Endothelial cell (in vitro differentiated cells): Measurements from ENCODE around the gene CPXM1. TPM values are rescaled to one million over a fixed set of nuclear protein-coding genes. Genes with fewer than 3 reads are reported as not detected.
"Not testable (repeated sequence)": the region's sequence is repeated elsewhere in the genome, so short reads cannot be mapped to it uniquely, and the experiment has no call there.

Source experiments
- DNase-seq: peaks from one replicate; pipeline ENCODE4 v3.0.0; 2021; ENCODE audit warnings: low spot score
- H3K27ac Mint-ChIP-seq: one replicate; pipeline ENCODE4 v1.8.0; 2021; ENCODE audit warnings: mixed read lengths, inconsistent platforms; ENCODE audit not compliant: unreplicated experiment
- H3K27me3 Mint-ChIP-seq: one replicate; pipeline ENCODE4 v1.8.0; 2021; ENCODE audit warnings: mild to moderate bottlenecking, moderate library complexity, mixed read lengths, inconsistent platforms; ENCODE audit not compliant: unreplicated experiment
- H3K36me3 Mint-ChIP-seq: one replicate; pipeline ENCODE4 v1.8.0; 2021; ENCODE audit warnings: mild to moderate bottlenecking, low read depth, mixed read lengths, inconsistent platforms; ENCODE audit not compliant: unreplicated experiment
- H3K4me1 Mint-ChIP-seq: one replicate; pipeline ENCODE4 v1.8.0; 2021; ENCODE audit warnings: mild to moderate bottlenecking, mixed read lengths, inconsistent platforms; ENCODE audit not compliant: unreplicated experiment
- H3K4me3 Mint-ChIP-seq: one replicate; pipeline ENCODE4 v1.8.0; 2021; ENCODE audit warnings: mild to moderate bottlenecking, mixed read lengths, inconsistent platforms; ENCODE audit not compliant: unreplicated experiment
- H3K9me3 Mint-ChIP-seq: one replicate; pipeline ENCODE4 v1.8.0; 2021; ENCODE audit warnings: mixed read lengths, inconsistent platforms; ENCODE audit not compliant: unreplicated experiment
- CTCF ChIP-seq: fragments of 200-600 bp; sonication (generic); IDR thresholded peaks from one replicate; pipeline ENCODE4 v1.5.0; 2021; ENCODE audit warnings: antibody characterized with exemption; ENCODE audit not compliant: unreplicated experiment
- total RNA-seq: library from RNA; stranded (reverse); fragmentation: NEBNext Ultra II Directional; extraction: Animal tissue kit (Norgen Biotek cat#: 25700); gene quantifications from one replicate; pipeline ENCODE4 v1.2.1, GENCODE V29; 2021; ENCODE audit not compliant: unreplicated experiment

The CPXM1 gene
- total RNA-seq, 1 donor from 2014 or later, result 139 TPM

- Mint-ChIP-seq H3K36me3 (no peaks in the 10 kb centered on the region), H3K27ac (no peak overlapping the region)
- TF ChIP-seq CTCF, result no peak
Observed at GRCh38 chr20:2775139-2775538, 25.3 kb downstream of the CPXM1 start.

GRCh38 chr20:2773812-2774211, 26.6 kb downstream of the CPXM1 start:
- no peak overlapping the region for H3K27ac Mint-ChIP-seq
- no peaks in the 10 kb centered on the region for H3K9me3 Mint-ChIP-seq
- peaks cover 2% of the 10 kb centered on the region for H3K27me3 Mint-ChIP-seq
- H3K4me3 Mint-ChIP-seq, result no peak overlapping the region
- no peak for TF ChIP-seq CTCF
- no peak for DNase-seq
- no peaks in the 10 kb centered on the region for H3K4me1 Mint-ChIP-seq
- H3K36me3 Mint-ChIP-seq, result no peaks in the 10 kb centered on the region

More at GRCh38 chr20:2775139-2775538, 25.3 kb downstream of the CPXM1 start:
- Mint-ChIP-seq H3K4me1 (no peaks in the 10 kb centered on the region), H3K27me3 (peaks cover 2% of the 10 kb centered on the region), H3K4me3 (no peak overlapping the region), H3K9me3 (no peaks in the 10 kb centered on the region)
- no peak for DNase-seq

DNA sequence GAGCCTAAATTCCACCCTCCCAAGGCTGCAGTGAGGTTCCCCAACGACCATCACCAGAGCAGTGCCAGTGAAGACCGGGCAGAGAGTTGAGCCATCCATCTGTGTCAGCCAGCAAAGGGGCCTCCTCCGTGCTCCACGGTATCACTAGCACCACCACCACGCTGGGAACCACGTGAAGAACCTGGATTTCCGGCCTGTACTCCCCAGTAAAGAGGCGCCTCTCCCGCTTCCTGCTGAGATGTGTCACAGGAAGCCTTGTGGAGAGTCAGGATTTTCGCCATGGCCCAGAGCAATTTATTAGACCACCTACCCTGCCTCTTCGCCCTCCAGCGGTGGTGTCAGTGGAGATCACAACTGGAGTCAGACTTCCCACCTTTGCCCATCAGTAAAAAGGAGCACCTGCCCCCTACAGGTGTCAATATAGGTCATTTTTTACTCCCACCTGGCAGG, 28.8 kb downstream of the CPXM1 start:
- Mint-ChIP-seq H3K27ac (no peak overlapping the region), H3K36me3 (no peaks in the 10 kb centered on the region), H3K27me3 (peaks cover 2% of the 10 kb centered on the region), H3K4me3 (no peak overlapping the region), H3K4me1 (no peaks in the 10 kb centered on the region), H3K9me3 (no peaks in the 10 kb centered on the region)
- TF ChIP-seq CTCF, result no peak
- DNase-seq, result no peak

- H3K9me3 Mint-ChIP-seq, H3K4me3 Mint-ChIP-seq, H3K27ac Mint-ChIP-seq, H3K27me3 Mint-ChIP-seq, H3K4me1 Mint-ChIP-seq, H3K36me3 Mint-ChIP-seq, DNase-seq: not testable (repeated sequence)
Observed at GRCh38 chr20:2770091-2770490, 30.3 kb downstream of the CPXM1 start.

DNA sequence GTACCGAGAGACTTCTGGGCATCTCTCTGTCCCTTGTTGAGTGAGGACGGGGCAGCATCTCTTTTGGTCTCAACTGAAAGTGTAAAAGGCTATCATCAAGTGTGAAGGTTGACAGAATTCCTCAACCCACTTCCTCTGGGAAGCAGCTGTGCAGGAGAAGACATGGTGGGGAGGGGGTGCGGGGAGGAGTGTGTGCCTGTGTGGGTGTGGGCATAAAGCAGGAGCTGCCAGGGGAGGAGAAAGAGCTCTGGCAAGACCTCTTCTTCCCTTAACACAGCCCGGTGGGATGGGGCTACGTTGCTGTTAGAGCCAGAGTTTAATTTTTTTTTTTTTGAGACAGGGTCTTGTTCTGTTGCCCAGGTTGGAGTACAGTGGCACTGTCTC, 31.8 kb downstream of the CPXM1 start:
- no peak overlapping the region for H3K27ac Mint-ChIP-seq
- DNase-seq, result no peak
- peaks cover 5% of the 10 kb centered on the region for H3K27me3 Mint-ChIP-seq
- H3K36me3 Mint-ChIP-seq, result no peaks in the 10 kb centered on the region
- no peaks in the 10 kb centered on the region for H3K4me1 Mint-ChIP-seq
- TF ChIP-seq CTCF, result no peak
- H3K4me3 Mint-ChIP-seq, result no peak overlapping the region
- no peaks in the 10 kb centered on the region for H3K9me3 Mint-ChIP-seq
